Stimulated activated CD4-positive, alpha-beta T cell treated with anti-CD3 and anti-CD28 coated beads, Interleukin-1b, Interleukin-23, amount 100 ng/mL, for 24 hours (primary cell): ENCODE data around the gene UBE4B.

Experiments used
- DNase-seq, 4 experiments: peaks; one replicate each; pipeline ENCODE4 v3.0.0-alpha.2; 2020; ENCODE audit warnings: low read depth in 4 of 4, low spot score in 1 of 4

The UBE4B gene

DNA sequence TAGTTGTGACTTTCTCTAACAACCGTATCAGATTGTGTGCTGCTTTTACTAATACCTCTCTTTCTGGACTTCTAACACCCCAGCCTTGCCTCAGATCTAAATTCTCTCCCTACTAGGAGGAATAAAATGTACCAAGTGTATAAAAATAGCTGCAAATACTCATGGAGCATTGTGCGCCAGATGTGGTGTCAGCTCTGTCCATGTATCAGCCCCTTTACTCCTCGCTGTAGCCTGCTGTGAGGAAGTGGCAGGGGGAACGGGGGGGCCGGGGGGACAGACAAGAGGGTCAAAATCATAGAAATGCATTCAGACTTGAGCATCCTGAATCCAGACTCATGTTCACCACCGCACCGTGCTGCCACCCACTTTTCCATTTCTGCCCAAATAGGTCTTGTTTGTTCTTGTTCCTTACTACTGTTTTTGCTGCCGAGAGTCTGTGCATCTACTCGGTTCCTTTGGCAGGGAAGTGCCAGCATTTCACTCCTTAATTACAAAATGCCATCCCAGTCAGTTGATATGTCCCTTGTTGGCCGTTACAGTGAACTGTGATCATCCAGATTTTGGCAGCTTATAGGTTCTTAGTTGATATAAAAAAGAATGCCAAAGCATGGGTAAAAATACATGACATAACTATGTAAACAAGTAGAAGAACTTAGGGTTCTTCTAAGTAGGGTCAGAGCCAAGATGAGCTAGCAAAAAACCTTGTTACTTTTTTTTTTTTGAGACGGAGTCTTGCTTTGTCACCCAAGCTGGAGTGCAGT lies 76.4 kb downstream of the UBE4B start:
- no peak for DNase-seq

DNA sequence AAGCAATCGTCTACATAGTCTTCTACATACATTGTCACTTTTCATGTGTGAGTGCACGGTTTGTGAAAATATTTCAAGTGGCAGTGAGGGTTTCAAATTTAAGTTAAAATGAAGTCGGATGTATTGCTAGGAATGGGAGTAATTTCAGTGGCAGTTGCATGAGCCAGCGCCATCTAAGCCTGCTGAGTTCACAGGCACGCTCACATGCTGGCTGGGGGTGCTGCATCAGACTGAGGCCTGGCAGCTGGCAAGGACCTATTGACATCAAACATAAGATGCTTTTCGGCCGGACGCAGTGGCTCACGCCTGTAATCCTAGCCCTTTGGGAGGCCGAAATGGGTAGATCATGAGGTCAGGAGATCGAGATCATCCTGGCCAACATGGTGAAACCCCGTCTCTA lies 80.7 kb downstream of the UBE4B start:
- DNase-seq: no peak

DNA sequence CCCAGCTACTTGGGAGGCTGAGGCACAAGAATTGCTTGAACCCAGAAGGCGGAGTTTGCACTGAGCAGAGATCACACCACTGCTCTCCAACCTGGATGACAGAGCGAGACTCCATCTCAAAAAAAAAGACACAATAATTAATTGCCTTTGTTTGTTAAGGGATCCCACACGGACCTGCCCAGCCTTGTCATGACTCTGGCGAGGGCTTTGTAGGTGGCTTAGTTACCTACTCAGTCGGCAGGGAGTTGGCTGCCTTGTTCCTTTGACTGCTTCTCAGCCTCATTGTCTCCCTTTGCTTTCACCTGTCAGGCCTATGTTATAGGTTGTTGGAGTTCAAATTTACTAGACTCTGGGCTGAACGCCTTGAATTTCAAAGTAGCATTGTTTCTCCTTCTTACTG lies 82.0 kb downstream of the UBE4B start:
- DNase-seq: no peak

DNA sequence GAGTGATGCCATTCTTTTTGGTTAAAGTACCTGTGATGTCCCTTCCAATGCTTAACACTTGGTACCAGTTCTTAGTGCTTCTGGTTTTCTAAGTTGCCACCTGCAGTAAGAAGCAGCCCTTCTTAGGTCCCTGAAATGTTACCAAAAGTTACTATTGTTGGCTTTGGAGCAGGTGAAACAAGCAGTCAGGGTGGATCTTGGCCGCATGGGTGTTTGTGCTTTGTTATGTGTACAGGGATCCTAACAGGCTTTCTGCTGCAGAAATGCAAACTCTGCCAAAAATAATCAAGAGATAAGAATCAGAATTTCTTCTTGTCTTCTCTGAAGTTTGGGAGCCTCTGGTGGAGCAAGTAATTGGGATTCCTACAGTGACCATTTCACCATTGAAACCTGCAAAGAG lies 84.4 kb downstream of the UBE4B start:
- no peak for DNase-seq

DNA sequence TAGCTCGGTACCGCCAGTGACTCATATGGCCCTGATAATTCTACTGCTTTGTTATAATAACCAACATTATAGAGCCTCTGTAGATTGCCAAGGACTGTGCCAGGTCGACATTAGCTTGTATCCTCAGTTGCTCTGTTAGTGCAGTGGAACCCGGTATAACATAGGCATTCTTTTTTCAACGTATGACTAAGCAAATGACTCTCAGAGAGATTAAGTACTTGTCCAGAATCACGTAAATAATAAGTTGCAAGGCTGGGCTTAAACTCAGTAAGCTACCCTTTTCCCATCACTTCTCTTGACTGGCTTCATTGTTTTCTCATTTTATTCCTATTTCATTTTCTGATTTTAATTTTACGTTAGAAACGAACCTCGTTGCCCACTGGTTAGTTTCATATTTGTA lies 85.1 kb downstream of the UBE4B start:
- no peak for DNase-seq

DNA sequence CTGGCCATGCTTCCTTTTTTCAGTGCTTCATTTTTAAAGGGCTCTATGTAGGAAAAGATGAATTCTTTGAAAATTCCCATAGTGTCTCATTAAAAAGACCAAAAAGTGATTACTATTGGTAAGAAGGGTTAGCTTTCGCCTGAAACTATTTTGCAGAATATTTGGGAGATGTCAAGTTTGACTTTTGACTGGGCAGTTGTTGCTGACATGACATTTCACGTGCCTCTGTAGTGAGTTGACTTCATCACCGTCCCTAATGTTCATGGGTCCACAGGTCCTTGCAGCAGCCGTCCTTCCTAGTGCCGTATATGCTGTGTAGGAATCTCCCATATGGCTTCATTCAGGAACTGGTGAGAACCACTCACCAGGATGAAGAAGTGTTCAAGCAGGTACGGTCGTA lies 88.9 kb downstream of the UBE4B start:
- no peak for DNase-seq

DNA sequence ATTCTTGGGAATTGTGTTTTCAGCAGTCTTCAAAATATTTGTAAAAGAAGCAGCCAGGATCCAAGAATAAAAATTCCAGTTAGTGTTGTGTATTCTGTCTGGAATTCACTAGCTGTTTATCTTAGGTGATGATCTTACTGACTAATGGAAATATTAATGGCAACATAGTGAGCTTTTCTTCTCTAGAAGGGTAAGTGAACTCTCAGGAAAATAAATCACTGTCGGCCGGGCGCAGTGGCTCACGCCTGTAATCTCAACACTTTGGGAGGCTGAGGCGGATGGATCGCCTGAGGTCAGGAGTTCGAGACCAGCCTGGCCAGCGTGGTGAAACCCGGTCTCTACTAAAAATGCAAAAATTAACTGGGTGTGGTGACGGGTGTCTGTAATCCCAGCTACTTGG lies 90.2 kb downstream of the UBE4B start:
- DNase-seq: no peak

DNA sequence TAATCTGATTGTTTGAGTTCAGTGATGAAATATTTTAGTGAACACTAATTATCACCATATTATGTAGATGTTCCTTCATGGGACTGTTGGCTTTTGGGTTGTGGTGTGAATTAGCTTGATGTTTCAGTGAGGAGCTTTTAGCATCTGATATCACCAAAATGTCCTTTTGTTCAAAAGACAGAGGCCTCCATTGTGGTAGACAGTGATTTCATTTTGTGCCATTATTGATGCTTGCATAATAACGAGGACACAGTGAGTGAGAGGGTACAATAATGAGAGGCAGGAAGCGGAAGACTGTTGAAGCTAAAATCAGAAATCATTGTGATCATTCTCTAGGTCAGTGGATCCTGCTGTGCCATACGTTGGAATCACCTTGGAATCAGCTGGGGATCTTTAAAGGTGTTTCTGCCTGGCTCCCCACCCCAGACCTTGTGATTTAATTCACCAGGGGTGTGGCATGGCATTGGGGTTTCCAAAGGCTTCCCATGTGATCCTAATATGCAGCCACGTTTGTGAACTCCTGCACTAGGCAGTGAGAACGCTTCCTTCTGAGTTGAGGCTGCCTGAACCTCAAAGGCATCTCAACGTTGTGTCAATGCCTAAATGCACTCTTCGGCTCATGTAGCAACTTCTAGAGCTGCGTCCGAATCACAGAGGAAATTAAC lies 95.5 kb downstream of the UBE4B start:
- DNase-seq: no peak

DNA sequence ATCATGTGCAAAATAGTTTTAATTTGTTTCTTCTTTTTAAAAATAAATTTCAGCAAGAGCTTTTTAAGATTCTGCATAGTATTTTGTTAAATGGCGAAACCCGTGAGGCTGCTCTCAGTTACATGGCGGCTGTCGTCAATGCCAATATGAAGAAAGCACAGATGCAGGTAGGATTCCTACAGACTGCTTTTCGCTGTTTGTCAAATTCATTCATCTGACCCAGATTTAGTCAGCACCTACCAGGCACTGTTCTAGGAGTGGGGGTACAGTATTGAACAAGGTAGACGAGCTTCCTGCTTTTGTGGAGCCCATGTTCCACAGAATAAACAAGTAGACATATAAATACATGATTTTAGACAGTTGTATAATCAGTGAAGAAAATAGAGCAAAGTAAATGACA lies 99.6 kb downstream of the UBE4B start:
- DNase-seq: no peak

DNA sequence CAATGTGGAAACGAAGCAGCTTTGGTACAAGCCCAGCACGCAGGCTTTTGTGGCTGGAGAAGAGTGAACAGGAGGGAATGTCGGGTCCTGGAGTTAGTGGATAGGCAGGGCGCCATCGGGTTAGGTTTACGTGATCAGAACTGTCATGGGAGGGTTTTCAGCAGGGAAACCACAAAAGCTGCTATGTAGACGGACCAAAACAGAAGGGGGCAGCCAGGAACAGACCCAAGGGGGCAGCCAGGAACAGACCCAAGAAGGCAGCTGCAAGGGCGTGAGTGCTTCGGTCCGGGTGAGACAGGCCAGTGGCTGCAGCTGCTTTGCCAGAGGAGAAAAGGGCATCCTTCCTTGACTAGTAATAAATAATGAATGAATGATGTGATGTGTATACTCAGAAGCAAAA lies 100.1 kb downstream of the UBE4B start:
- DNase-seq: no peak

DNA sequence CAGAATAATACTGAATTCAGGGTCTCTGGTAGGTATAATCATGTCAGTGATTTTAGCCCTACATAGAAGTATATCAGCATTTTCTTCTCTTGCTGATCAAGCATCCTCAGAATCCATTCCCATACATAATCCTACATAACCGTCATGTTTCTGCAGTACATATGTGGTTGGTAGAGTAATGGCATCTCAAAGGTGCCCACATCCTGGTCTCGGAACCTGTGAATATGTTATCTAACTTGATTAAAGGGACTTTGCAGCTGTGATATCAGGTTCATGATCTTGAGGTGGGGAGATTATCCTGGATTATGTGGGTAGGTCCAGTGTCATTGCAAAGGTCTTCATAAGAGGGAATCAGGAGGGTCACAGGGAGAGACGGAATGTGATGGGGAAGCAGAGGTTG lies 108.2 kb downstream of the UBE4B start:
- DNase-seq: no peak

DNA sequence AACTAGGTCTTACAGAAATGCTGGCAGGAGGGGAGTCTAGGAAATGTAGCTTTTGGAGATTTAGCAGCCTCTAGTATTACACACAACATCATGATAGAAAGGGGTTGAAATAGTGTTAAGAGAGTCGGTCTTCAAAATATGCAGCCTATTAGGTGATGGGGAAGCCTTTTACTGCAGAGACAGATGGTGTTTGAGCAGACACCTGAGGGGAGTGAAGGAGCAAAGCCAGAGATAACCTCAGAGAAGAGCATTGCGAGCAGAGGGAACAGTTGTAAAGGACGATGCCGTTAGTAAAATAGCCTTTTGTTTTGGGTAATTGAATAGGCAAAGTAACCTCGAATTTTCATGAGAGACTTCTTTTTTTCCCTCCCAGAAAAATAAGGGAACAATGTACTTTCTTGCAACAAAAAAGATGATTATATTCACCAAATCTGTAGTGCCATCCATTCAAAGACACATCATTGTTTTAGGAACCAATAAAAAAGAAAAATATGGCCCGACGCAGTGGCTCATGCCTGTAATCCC lies 111.3 kb downstream of the UBE4B start:
- no peak for DNase-seq

DNA sequence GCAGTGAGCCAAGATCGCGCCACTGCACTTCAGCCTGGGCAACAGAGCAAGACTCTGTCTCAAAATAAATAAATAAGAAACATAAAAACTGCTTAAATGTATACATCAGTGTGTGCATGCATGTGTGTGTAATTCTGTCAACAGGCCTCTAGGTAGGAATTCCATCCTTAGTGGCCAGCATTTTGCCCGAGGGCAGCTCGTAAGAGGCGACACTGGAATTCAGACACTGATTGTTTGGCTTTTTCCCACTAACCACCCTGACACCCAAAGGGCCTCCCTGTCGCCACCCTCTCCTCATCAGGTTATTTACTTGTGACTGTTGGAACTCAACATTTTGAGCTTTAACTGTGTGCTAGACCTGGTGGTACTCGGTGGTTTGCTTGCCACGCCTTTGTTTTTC lies 113.6 kb downstream of the UBE4B start:
- DNase-seq: no peak

DNA sequence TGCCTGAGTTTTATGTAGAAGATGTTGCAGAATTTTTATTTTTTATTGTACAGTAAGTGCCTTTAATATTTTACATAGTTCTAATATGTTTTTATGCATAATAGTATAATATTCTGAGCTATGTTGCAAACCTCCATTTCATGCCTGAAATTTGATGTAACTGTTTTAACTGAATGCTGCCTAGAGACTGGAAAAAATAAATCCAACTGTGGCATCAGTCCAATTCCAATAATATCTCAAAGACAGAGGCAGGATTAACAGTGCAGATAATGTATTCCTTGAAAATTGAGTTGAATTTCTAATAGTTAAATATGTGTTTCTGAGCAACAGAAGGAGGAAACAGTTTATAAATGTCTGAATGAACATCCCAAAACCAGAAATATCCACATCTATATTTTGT lies 116.5 kb downstream of the UBE4B start:
- DNase-seq: no peak

DNA sequence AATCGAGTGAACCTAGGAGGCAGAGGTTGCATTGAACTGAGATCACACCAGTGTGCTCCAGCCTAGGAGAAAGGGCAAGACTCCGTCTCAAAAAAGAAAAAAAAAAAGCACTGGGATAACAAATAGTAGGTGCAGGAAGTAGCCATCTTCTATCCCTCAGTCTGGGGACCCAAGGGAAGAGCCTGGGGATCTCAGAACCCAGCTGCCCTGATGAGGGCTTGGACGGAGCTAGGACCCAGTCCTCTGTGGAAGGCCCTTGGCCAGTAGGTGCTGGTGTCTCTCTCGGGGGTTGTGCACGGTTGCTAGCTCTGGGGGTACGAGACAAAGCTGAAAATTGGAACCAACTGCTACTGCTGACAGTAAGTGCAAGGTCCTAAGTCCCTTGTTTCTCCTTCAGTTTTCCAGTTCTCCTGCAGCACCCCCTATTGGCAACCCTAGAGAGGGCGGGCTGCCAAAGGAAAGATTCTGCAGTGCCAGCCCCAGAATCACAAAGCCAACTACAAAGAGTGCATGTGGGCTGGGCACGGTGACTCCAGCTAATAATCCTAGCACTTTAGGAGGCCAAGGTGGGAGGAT lies 120.0 kb downstream of the UBE4B start:
- peak in 2 of 4 experiments; percentile 7 to 21 for DNase-seq

DNA sequence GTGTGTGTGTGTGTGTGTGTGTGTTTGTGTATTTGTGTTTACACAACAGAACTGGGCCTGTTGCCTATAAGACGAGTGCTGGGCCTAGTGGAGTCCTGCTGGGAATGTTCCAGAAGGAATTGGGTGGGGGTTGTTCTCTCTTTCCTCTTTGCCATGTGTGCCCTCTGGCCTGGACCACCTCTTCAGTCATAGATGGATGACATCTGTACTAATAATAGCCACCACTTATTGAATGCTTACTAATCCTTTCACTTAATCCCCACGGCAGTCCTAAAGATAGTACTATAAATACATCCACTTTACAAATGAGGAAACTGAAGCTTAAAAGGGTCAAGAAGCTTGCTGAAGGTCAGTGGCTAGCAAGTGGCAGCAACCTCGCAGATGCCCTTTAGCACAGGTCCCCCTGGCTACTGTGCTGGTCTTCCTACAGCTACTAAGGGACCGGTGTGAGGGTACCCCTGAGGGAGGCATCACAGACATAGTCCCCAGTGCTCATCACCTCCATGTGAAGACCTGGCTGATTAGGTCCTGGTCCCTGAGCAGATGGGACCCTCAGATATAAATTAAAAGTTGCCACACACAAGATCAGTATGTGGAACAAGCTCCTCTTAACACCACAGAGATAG lies 122.4 kb downstream of the UBE4B start:
- DNase-seq: no peak

DNA sequence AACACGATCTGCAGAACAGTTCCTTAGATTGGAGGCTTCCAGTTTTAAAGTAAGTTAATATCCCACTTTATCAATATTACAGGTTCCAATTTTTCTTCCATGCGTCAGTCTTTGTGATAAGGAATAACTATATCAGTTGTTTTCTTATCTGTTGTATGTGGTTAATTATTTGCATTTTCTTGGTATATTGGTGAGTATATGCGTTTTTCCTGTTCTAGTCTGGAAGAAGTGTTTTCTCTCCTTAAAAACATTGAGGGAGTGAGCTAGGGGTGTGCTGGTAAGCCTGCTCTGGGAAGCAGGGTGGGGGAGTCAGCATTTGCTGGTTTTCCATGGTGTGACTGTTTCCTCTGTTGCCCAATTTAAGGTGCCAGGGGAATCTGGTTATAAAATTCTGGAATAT lies 127.4 kb downstream of the UBE4B start:
- DNase-seq: no peak

DNA sequence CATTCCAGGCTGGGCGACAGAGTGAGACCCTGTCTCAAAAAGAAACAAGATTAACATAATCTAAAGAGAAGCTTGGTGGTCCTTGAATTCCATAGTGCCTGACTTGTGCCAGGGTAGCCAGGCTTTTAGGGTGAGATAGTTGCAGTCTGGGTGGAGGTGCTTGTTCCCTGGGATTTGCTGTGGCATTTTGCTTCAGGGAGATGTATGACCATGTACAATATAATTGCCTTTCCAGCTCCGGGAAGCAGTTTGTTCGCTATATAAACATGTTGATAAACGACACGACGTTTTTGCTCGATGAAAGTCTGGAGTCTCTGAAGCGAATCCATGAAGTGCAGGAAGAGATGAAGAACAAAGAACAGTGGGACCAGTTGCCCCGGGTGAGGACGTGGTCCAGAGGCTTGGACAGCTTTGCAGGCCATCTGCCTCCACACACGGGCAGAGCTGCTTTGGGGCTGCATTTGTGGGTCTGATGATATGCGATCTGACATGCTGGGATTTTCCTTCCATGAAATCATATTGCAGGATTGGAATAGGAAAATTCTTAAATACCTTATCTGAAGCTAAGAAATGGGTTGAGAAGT lies 128.2 kb downstream of the UBE4B start:
- no peak for DNase-seq

DNA sequence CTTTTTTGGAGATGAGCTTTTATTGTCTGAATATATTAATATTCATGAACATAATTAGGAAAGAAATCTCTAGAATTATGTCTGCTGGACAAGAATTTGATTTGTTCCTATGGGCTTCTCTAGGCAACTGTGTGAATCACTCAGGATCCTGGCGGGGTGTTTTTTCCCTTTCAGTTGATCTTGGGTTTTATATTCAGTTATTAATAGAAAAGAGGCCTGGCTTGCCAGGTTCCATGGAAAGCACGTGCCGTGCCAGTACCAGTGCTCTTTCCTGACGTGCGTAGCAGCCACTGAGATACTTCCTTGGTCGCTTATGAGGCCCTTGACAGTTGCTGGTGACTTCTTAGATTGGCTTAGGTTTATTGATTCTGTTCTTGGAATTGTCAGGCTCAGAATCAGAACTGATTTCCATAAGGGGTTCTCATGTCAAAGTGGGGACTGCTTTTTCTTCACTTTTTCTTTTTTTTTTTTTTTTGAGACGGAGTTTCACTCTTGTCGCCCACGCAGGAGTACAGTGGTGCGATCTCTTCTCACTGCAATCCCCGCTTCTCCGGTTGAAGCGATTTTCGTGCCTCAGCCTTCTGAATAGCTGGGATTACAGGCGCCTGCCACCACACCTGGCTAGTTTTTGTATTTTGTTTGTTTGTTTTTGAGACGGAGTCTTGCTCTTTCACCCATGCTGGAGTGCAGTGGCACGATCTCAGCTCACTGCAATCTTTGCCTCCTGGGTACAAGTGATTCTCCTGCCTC lies 129.0 kb downstream of the UBE4B start:
- no peak for DNase-seq

DNA sequence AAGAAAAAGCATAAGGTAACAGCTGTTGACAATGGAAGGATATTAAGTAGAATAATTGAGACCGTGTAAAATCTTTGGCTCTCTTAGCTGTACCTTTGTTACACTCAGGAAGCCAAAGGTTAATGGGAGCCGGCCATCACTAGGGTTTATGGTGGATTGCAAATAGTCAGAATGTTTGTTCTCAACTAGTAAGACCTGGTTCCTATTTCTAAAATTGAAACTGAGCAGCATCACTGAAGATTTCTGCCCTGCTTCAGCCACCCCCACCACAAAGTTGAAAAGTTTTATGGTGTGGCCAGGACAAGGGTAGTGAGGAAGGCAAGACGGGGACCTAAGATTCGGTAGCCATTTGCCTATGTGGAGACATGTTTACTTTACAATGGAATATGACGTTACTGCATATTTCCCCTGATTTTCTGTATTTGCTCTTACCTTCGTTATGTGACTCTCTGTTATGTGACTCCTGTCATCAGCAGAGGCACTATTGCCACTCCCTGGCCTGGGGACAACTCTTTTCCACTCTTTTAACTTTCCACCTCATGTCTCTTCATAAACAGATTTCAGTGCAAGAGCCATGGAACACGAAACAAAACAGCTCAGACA lies 136.3 kb downstream of the UBE4B start:
- DNase-seq: no peak

DNA sequence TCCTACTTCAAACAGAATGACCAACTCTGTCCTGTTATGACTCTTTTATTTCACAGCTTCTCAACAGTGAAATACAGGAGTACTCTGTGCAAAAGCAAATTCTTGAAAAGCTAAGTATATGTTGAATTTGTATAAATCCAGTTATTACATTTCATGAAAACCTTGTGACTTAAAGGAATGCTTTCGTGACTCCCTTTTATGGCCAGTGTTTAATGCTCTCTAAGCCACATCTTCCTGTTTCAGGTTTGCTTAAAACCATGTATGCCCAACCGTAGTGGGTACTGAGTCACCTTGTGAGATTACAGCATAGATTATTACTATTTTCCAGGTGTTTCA lies 137.4 kb downstream of the UBE4B start:
- DNase-seq: no peak
